HepG2 (cell line): ENCODE data around the gene MIA2. TPM values are rescaled to one million over a fixed set of nuclear protein-coding genes. Genes with fewer than 3 reads are reported as not detected.
"Not testable (repeated sequence)": the region's sequence is repeated elsewhere in the genome, so short reads cannot be mapped to it uniquely, and the experiment has no call there.

Source experiments
- ATF7 ChIP-seq, 2 experiments: fragments of 450-650 bp in 1 of 2; sonication (generic) in 1 of 2; formaldehyde crosslinking in 1 of 2; IDR thresholded peaks; 2 replicates each; pipeline versions ENCODE4 v1.4.0 to v1.6.1; 2016 to 2020; ENCODE audit warnings: antibody characterized with exemption in 1 of 2, mild to moderate bottlenecking in 1 of 2, missing genetic modification reagents in 1 of 2
- BCL6 ChIP-seq: IDR thresholded peaks from 2 replicates; pipeline ENCODE4 v1.6.1; 2016; ENCODE audit warnings: missing genetic modification reagents, missing compliant biosample characterization
- DPF2 ChIP-seq: sonication (generic); formaldehyde crosslinking; IDR thresholded peaks from 2 replicates; pipeline ENCODE4 v1.4.0; 2020; ENCODE audit warnings: mild to moderate bottlenecking, low read depth, missing genetic modification reagents, borderline replicate concordance
- GATAD2A ChIP-seq: IDR thresholded peaks from 2 replicates; pipeline ENCODE4 v1.6.1; 2016
- MIXL1 ChIP-seq: IDR thresholded peaks from 2 replicates; pipeline ENCODE4 v1.6.1; 2016
- RCOR2 ChIP-seq: IDR thresholded peaks from 2 replicates; pipeline ENCODE4 v1.6.1; 2016; ENCODE audit warnings: missing biosample characterization, missing genetic modification reagents
- SMYD3 ChIP-seq: sonication (generic); formaldehyde crosslinking; IDR thresholded peaks from 2 replicates; pipeline ENCODE4 v1.8.1; 2023; ENCODE audit warnings: mild to moderate bottlenecking, missing genetic modification reagents
- polyA plus RNA-seq, 8 experiments: library from polyadenylated mRNA; depleted of rRNA in 3 of 8; stranded (reverse) in 7 of 8; unstranded in 1 of 8; fragments of >200 nt; fragmentation: Illumina TruSeq in 4 of 8; extraction: Trizol in 4 of 8; gene quantifications; 2 replicates each; pipeline versions ENCODE4 v1.2.1 to v1.2.3, GENCODE V29; 2011 to 2016; ENCODE audit warnings: low read depth in 4 of 8, missing spikeins in 1 of 8, mixed read lengths in 1 of 8; ENCODE audit not compliant: insufficient read depth in 1 of 8
- total RNA-seq, 5 experiments: library from RNA; depleted of rRNA; stranded (reverse); fragments of >200 nt; fragmentation: Illumina TruSeq; extraction: Trizol; gene quantifications; 2 replicates each; pipeline ENCODE4 v1.2.3, GENCODE V29; 2016; ENCODE audit warnings: low read depth in 1 of 5
- TF ChIP-seq, protein P1 (sequence below): sonication (generic); formaldehyde crosslinking; IDR thresholded peaks from 2 replicates; pipeline ENCODE4 v1.5.1; 2020; ENCODE audit warnings: missing genetic modification reagents, mild to moderate bottlenecking, borderline replicate concordance
- TF ChIP-seq, protein P2 (sequence below): IDR thresholded peaks from 2 replicates; pipeline ENCODE4 v1.6.1; 2012; ENCODE audit warnings: low read depth, low read length, improper control_type of control experiment
- TF ChIP-seq, protein P3 (sequence below): sonication (generic); formaldehyde crosslinking; IDR thresholded peaks from 2 replicates; pipeline ENCODE4 v1.4.0; 2020; ENCODE audit warnings: missing genetic modification reagents
- TF ChIP-seq, protein P4 (sequence below): IDR thresholded peaks from 2 replicates; pipeline ENCODE4 v1.6.1; 2016; ENCODE audit warnings: missing compliant biosample characterization, missing genetic modification reagents, borderline replicate concordance
- TF ChIP-seq, protein P5 (sequence below): sonication (generic); formaldehyde crosslinking; IDR thresholded peaks from 2 replicates; pipeline ENCODE4 v1.4.0; 2020; ENCODE audit warnings: missing genetic modification reagents, borderline replicate concordance

MIA2 gene
- total and polyA plus RNA-seq, 2 of the 13 experiments (the other 11 are each of a cell fraction or from before 2014, with no cell fraction given): 134 to 158 TPM

DNA sequence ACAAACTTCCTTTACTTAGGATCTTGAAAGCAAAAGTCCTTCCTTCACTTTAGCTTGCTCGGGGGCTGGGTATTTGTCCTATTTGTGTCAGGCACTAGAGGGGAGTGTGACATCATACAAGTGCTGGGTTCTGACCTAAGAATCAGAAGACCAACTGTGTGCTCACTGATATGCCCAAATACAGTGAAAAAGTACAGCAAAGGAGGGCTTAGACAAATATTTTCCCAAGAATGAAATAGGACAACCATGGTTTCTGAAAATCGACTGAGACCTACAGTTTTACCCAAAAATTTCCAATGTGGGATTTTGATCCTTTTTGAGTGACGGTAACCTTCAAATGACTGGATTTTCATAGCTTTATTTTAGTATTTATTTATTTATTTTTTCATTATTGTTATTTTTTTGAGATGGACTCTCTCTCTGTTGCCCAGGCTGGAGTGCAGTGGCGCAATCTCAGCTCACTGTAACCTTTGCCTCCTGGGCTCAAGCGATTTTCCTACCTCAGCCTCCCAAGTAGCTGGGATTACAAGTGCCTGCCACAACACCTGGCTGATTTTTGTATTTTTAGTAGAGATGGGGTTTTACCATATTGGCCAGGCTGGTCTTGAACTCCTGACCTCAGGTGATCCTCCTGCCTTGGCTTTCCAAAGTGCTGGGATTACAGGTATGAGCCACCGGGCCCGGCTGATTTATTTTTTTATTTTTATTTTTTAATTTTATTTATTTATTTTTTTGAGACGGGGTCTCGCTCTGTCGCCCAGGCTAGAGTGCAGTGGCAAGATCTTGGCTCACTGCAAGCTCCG, 1.8 kb upstream of the MIA2 start (continued):
- TF ChIP-seq, protein P1, sequence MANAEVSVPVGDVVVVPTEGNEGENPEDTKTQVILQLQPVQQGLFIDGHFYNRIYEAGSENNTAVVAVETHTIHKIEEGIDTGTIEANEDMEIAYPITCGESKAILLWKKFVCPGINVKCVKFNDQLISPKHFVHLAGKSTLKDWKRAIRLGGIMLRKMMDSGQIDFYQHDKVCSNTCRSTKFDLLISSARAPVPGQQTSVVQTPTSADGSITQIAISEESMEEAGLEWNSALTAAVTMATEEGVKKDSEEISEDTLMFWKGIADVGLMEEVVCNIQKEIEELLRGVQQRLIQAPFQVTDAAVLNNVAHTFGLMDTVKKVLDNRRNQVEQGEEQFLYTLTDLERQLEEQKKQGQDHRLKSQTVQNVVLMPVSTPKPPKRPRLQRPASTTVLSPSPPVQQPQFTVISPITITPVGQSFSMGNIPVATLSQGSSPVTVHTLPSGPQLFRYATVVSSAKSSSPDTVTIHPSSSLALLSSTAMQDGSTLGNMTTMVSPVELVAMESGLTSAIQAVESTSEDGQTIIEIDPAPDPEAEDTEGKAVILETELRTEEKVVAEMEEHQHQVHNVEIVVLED (CRISPR knock-in tag): peak; percentile 39; the same call in 1 of the 2 replicates
- TF ChIP-seq, protein P2, sequence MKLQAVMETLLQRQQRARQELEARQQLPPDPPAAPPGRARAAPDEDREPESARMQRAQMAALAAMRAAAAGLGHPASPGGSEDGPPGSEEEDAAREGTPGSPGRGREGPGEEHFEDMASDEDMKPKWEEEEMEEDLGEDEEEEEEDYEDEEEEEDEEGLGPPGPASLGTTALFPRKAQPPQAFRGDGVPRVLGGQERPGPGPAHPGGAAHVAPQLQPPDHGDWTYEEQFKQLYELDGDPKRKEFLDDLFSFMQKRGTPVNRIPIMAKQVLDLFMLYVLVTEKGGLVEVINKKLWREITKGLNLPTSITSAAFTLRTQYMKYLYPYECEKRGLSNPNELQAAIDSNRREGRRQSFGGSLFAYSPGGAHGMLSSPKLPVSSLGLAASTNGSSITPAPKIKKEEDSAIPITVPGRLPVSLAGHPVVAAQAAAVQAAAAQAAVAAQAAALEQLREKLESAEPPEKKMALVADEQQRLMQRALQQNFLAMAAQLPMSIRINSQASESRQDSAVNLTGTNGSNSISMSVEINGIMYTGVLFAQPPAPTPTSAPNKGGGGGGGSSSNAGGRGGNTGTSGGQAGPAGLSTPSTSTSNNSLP: peak; percentile 82; the same call in 1 of the 2 replicates
- TF ChIP-seq RCOR2 (CRISPR knock-in tag): peak; percentile 49; the same call in 1 of the 2 replicates
- peak; percentile 45 for TF ChIP-seq ATF7 (IDR thresholded peaks at IDR 0.05)
- TF ChIP-seq ATF7 (CRISPR knock-in tag; IDR thresholded peaks at IDR 0.05): not testable (repeated sequence)
- TF ChIP-seq BCL6: peak; percentile 15; the same call in 1 of the 2 replicates
- TF ChIP-seq SMYD3 (CRISPR knock-in tag): 0 out of 2 replicates have a peak, but pooled peaks have one; percentile 20
- TF ChIP-seq, protein P3, sequence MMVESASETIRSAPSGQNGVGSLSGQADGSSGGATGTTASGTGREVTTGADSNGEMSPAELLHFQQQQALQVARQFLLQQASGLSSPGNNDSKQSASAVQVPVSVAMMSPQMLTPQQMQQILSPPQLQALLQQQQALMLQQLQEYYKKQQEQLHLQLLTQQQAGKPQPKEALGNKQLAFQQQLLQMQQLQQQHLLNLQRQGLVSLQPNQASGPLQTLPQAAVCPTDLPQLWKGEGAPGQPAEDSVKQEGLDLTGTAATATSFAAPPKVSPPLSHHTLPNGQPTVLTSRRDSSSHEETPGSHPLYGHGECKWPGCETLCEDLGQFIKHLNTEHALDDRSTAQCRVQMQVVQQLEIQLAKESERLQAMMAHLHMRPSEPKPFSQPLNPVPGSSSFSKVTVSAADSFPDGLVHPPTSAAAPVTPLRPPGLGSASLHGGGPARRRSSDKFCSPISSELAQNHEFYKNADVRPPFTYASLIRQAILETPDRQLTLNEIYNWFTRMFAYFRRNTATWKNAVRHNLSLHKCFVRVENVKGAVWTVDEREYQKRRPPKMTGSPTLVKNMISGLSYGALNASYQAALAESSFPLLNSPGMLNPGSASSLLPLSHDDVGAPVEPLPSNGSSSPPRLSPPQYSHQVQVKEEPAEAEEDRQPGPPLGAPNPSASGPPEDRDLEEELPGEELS: peak; percentile 48; the same call in 1 of the 2 replicates
- 0 out of 2 replicates have a peak, but pooled peaks have one; percentile 43 for TF ChIP-seq DPF2 (CRISPR knock-in tag)
- TF ChIP-seq MIXL1 (CRISPR knock-in tag): peak; percentile 78; the same call in 1 of the 2 replicates
- TF ChIP-seq, protein P4, sequence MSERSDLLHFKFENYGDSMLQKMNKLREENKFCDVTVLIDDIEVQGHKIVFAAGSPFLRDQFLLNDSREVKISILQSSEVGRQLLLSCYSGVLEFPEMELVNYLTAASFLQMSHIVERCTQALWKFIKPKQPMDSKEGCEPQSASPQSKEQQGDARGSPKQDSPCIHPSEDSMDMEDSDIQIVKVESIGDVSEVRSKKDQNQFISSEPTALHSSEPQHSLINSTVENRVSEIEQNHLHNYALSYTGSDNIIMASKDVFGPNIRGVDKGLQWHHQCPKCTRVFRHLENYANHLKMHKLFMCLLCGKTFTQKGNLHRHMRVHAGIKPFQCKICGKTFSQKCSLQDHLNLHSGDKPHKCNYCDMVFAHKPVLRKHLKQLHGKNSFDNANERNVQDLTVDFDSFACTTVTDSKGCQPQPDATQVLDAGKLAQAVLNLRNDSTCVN (CRISPR knock-in tag): peak; percentile 31; the same call in 1 of the 2 replicates
- TF ChIP-seq GATAD2A (CRISPR knock-in tag): peak; percentile 85
- TF ChIP-seq, protein P5, sequence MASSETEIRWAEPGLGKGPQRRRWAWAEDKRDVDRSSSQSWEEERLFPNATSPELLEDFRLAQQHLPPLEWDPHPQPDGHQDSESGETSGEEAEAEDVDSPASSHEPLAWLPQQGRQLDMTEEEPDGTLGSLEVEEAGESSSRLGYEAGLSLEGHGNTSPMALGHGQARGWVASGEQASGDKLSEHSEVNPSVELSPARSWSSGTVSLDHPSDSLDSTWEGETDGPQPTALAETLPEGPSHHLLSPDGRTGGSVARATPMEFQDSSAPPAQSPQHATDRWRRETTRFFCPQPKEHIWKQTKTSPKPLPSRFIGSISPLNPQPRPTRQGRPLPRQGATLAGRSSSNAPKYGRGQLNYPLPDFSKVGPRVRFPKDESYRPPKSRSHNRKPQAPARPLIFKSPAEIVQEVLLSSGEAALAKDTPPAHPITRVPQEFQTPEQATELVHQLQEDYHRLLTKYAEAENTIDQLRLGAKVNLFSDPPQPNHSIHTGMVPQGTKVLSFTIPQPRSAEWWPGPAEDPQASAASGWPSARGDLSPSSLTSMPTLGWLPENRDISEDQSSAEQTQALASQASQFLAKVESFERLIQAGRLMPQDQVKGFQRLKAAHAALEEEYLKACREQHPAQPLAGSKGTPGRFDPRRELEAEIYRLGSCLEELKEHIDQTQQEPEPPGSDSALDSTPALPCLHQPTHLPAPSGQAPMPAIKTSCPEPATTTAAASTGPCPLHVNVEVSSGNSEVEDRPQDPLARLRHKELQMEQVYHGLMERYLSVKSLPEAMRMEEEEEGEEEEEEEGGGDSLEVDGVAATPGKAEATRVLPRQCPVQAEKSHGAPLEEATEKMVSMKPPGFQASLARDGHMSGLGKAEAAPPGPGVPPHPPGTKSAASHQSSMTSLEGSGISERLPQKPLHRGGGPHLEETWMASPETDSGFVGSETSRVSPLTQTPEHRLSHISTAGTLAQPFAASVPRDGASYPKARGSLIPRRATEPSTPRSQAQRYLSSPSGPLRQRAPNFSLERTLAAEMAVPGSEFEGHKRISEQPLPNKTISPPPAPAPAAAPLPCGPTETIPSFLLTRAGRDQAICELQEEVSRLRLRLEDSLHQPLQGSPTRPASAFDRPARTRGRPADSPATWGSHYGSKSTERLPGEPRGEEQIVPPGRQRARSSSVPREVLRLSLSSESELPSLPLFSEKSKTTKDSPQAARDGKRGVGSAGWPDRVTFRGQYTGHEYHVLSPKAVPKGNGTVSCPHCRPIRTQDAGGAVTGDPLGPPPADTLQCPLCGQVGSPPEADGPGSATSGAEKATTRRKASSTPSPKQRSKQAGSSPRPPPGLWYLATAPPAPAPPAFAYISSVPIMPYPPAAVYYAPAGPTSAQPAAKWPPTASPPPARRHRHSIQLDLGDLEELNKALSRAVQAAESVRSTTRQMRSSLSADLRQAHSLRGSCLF: 0 out of 2 replicates have a peak, but pooled peaks have one; percentile 83
